ENCODE measurements around the gene IGFBP2.

The IGFBP2 gene

GRCh38 chr2:216694082-216694825 lies 61.0 kb downstream of the IGFBP2 start:
- H3K36me3 ChIP-seq (ENCODE audit: control insufficient read depth, insufficient read depth, low read length) = no peaks in the 10 kb centered on the region
- H3K9ac ChIP-seq (ENCODE audit: low read depth, low read length) = no peak overlapping the region
- H3K4me3 ChIP-seq (ENCODE audit: low read depth, low read length) = peak overlapping the region; percentile 44
- no peaks in the 10 kb centered on the region for H3K9me3 ChIP-seq (ENCODE audit: control insufficient read depth, insufficient read depth, low read length)
- H3K27me3 ChIP-seq (ENCODE audit: control insufficient read depth, insufficient read depth, low read length) = peaks cover 44% of the 10 kb centered on the region
- H3K4me1 ChIP-seq (ENCODE audit: control insufficient read depth, insufficient read depth, low read length) = peaks cover 10% of the 10 kb centered on the region

DNA sequence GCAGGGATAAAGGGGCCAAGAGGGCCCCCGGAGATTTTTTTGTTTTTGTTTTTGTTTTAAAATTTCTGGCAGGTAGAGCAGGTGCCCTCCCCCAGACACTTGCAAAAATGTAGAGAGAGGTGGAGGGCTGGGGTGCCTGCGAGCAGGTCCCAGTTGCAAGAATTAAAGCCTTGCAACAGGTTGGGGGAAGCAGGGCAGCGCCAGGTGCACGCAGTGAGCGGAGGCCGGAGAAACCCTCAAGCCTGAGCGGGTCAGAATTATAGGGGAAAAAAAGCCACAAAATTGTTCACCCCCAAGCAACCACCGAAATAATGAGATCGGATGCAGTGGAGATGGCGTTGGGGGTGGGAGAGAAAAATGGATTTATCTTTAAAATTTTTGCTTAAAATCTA lies 61.6 kb downstream of the IGFBP2 start:
- Histone ChIP-seq H3K27me3 (ENCODE audit: control insufficient read depth, insufficient read depth, low read length) (peaks cover 43% of the 10 kb centered on the region), H3K36me3 (ENCODE audit: control insufficient read depth, insufficient read depth, low read length) (no peaks in the 10 kb centered on the region), H3K9me3 (ENCODE audit: control insufficient read depth, insufficient read depth, low read length) (no peaks in the 10 kb centered on the region), H3K4me1 (ENCODE audit: control insufficient read depth, insufficient read depth, low read length) (peaks cover 10% of the 10 kb centered on the region), H3K4me3 (ENCODE audit: low read depth, low read length) (peak overlapping the region; percentile 44), H3K9ac (ENCODE audit: low read depth, low read length) (no peak overlapping the region)

DNA sequence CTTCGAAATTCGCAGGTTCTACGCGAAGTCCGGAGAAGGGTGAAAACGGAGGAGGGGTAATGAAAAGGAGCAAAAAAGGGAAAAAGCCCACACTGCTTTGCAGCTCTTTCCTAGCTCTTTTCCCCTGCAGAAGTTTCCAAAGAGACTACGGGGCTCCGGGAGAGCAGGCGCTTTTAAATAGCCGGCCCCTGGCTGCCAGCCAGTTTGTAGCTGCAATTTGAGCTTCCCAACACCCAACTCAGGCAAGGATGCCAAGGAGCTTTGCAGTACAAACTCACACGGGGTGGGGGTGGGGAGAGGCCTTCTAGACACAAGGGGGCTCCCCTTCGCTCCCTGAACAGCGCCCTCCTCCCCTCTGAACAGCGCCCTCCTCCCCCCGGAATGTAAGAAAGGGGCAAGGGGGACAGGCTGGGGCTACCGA lies 62.2 kb downstream of the IGFBP2 start, which contains the start of gene IGFBP5:
TSS of gene IGFBP5 (minus strand) at position 149 of the 421 bp plus-strand sequence. CDS start 774 bp downstream, outside the sequence.
- Histone ChIP-seq H3K4me1 (ENCODE audit: control insufficient read depth, insufficient read depth, low read length) (peaks cover 4% of the 10 kb centered on the region), H3K4me3 (ENCODE audit: low read depth, low read length) (peak within 1 kb of the TSS; percentile 44), H3K9me3 (ENCODE audit: control insufficient read depth, insufficient read depth, low read length) (no peaks in the 10 kb centered on the region), H3K9ac (ENCODE audit: low read depth, low read length) (no peak within 1 kb of the TSS), H3K27me3 (ENCODE audit: control insufficient read depth, insufficient read depth, low read length) (peaks cover 38% of the 10 kb centered on the region), H3K36me3 (ENCODE audit: control insufficient read depth, insufficient read depth, low read length) (no peaks in the 10 kb centered on the region)

DNA sequence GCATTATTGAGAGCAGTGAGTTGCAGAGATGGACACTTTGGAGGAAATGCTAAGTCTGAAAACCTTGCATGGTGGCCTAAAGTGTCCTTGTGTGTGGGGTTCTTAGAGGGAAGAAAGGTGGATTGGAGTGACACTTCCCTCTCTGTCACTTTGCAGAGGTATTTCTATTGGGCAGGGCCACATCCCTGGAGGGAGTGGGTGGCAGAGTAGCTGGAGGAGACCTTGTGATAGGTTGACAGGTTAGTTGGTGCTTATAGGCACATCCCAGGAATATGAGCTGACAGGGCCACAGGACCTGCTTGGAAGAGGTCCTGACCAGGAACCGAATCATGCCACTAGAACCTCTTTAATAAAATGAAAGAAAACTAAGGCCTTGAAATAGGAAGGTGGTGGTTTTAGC lies 63.1 kb downstream of the IGFBP2 start:
- Histone ChIP-seq H3K4me1 (ENCODE audit: control insufficient read depth, insufficient read depth, low read length) (peaks cover 4% of the 10 kb centered on the region), H3K4me3 (ENCODE audit: low read depth, low read length) (no peak overlapping the region), H3K27me3 (ENCODE audit: control insufficient read depth, insufficient read depth, low read length) (peaks cover 33% of the 10 kb centered on the region), H3K9ac (ENCODE audit: low read depth, low read length) (no peak overlapping the region), H3K36me3 (ENCODE audit: control insufficient read depth, insufficient read depth, low read length) (no peaks in the 10 kb centered on the region), H3K9me3 (ENCODE audit: control insufficient read depth, insufficient read depth, low read length) (no peaks in the 10 kb centered on the region)

- Histone ChIP-seq H3K9ac (ENCODE audit: low read depth, low read length) (no peak overlapping the region), H3K36me3 (ENCODE audit: control insufficient read depth, insufficient read depth, low read length) (no peaks in the 10 kb centered on the region), H3K4me1 (ENCODE audit: control insufficient read depth, insufficient read depth, low read length) (peaks cover 4% of the 10 kb centered on the region), H3K27me3 (ENCODE audit: control insufficient read depth, insufficient read depth, low read length) (peaks cover 31% of the 10 kb centered on the region), H3K9me3 (ENCODE audit: control insufficient read depth, insufficient read depth, low read length) (no peaks in the 10 kb centered on the region), H3K4me3 (ENCODE audit: low read depth, low read length) (no peak overlapping the region)
These were observed 63.7 kb downstream of the IGFBP2 start for GRCh38 chr2:216696751-216697560.

- Histone ChIP-seq H3K9ac (ENCODE audit: low read depth, low read length) (no peak overlapping the region), H3K4me3 (ENCODE audit: low read depth, low read length) (no peak overlapping the region), H3K27me3 (ENCODE audit: control insufficient read depth, insufficient read depth, low read length) (peaks cover 31% of the 10 kb centered on the region), H3K4me1 (ENCODE audit: control insufficient read depth, insufficient read depth, low read length) (peaks cover 4% of the 10 kb centered on the region), H3K9me3 (ENCODE audit: control insufficient read depth, insufficient read depth, low read length) (no peaks in the 10 kb centered on the region), H3K36me3 (ENCODE audit: control insufficient read depth, insufficient read depth, low read length) (no peaks in the 10 kb centered on the region)
These were observed 65.1 kb downstream of the IGFBP2 start for GRCh38 chr2:216698293-216698692.

DNA sequence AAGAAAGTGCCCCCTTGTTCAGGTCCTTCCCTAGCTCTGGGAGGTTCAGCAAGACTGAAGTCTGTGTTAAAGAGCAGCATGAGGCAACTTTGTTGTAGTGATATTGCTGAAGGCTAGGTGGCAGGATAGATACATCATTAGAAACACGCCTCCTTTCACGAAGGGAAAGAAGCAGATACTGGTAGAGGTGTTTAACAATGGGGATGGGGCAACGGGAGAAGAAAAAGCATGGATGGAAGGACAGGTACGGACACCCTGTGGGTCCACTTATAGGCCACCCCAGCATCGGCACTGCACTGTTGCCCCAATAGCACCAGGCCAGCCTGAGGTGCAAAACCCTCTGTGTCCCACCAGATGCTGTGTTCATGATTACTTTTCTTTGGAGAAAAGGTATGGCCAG lies 65.7 kb downstream of the IGFBP2 start:
- Histone ChIP-seq H3K4me3 (ENCODE audit: low read depth, low read length) (no peak overlapping the region), H3K9me3 (ENCODE audit: control insufficient read depth, insufficient read depth, low read length) (no peaks in the 10 kb centered on the region), H3K36me3 (ENCODE audit: control insufficient read depth, insufficient read depth, low read length) (no peaks in the 10 kb centered on the region), H3K9ac (ENCODE audit: low read depth, low read length) (no peak overlapping the region), H3K4me1 (ENCODE audit: control insufficient read depth, insufficient read depth, low read length) (peaks cover 4% of the 10 kb centered on the region), H3K27me3 (ENCODE audit: control insufficient read depth, insufficient read depth, low read length) (peaks cover 29% of the 10 kb centered on the region)

DNA sequence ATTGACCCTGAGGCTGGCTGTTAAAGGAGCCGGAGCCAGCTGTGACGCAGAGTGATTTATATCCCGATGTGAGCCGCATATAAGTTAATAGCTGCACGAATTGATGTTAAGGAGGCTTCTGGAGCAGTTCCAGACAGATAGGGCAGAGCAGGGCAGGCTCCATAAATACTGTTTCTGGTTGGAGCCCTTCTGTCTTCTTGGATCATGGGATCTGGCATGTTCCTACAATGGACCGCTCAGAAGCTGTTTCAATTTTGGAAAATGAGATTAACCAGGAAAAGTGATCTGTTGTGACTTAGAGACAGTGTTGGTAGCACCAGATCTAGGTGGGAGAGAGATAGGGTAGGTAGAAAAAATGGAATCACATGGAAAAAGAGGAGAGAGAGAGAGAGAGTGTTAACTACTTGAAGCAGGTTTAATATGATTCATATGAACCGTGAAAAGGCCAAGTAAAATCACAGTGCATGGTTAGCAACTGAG lies 66.9 kb downstream of the IGFBP2 start:
- Histone ChIP-seq H3K9ac (ENCODE audit: low read depth, low read length) (no peak overlapping the region), H3K36me3 (ENCODE audit: control insufficient read depth, insufficient read depth, low read length) (no peaks in the 10 kb centered on the region), H3K27me3 (ENCODE audit: control insufficient read depth, insufficient read depth, low read length) (peaks cover 20% of the 10 kb centered on the region), H3K4me1 (ENCODE audit: control insufficient read depth, insufficient read depth, low read length) (peaks cover 4% of the 10 kb centered on the region), H3K4me3 (ENCODE audit: low read depth, low read length) (no peak overlapping the region), H3K9me3 (ENCODE audit: control insufficient read depth, insufficient read depth, low read length) (no peaks in the 10 kb centered on the region)

- H3K9ac ChIP-seq (ENCODE audit: low read depth, low read length) = no peak overlapping the region
- peaks cover 16% of the 10 kb centered on the region for H3K27me3 ChIP-seq (ENCODE audit: control insufficient read depth, insufficient read depth, low read length)
- no peaks in the 10 kb centered on the region for H3K9me3 ChIP-seq (ENCODE audit: control insufficient read depth, insufficient read depth, low read length)
- peaks cover 1% of the 10 kb centered on the region for H3K4me1 ChIP-seq (ENCODE audit: control insufficient read depth, insufficient read depth, low read length)
- H3K4me3 ChIP-seq (ENCODE audit: low read depth, low read length) = no peak overlapping the region
- H3K36me3 ChIP-seq (ENCODE audit: control insufficient read depth, insufficient read depth, low read length) = no peaks in the 10 kb centered on the region
These were observed 67.6 kb downstream of the IGFBP2 start for GRCh38 chr2:216700781-216701180.

GRCh38 chr2:216701544-216701943 lies 68.3 kb downstream of the IGFBP2 start:
- H3K36me3 ChIP-seq (ENCODE audit: control insufficient read depth, insufficient read depth, low read length) = no peaks in the 10 kb centered on the region
- no peak overlapping the region for H3K9ac ChIP-seq (ENCODE audit: low read depth, low read length)
- no peaks in the 10 kb centered on the region for H3K4me1 ChIP-seq (ENCODE audit: control insufficient read depth, insufficient read depth, low read length)
- H3K9me3 ChIP-seq (ENCODE audit: control insufficient read depth, insufficient read depth, low read length) = no peaks in the 10 kb centered on the region
- peaks cover 8% of the 10 kb centered on the region for H3K27me3 ChIP-seq (ENCODE audit: control insufficient read depth, insufficient read depth, low read length)
- no peak overlapping the region for H3K4me3 ChIP-seq (ENCODE audit: low read depth, low read length)

DNA sequence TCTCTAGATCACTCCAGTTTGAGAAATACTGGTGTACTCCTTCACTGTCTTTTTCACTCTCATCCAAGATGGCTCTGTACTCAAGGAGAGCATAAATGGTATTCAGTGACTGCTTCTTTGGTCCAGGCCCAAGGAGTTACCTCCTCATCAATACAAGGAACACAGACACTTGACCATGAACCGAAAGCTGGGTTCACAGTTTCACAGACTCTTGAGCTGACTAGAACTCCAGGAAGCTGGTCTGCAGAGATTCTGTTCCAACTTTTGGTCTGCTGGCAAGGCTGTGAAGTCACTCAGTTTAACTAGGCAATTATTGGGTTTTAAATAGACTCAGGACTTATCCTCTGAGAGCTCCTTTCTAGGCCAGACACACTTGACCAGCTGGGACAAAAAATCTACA lies 69.5 kb downstream of the IGFBP2 start:
- Histone ChIP-seq H3K27me3 (ENCODE audit: control insufficient read depth, insufficient read depth, low read length) (peaks cover 2% of the 10 kb centered on the region), H3K4me3 (ENCODE audit: low read depth, low read length) (no peak overlapping the region), H3K9ac (ENCODE audit: low read depth, low read length) (no peak overlapping the region), H3K9me3 (ENCODE audit: control insufficient read depth, insufficient read depth, low read length) (no peaks in the 10 kb centered on the region), H3K36me3 (ENCODE audit: control insufficient read depth, insufficient read depth, low read length) (no peaks in the 10 kb centered on the region), H3K4me1 (ENCODE audit: control insufficient read depth, insufficient read depth, low read length) (no peaks in the 10 kb centered on the region)

Data from iPS-15b (cell line).